ENCODE results near the gene DDAH1.

GRCh38 chr1:85437139-85437538 is 27.8 kb downstream of the DDAH1 start:
- TF ChIP-seq CTCF (IDR thresholded peaks at IDR 0.05; ENCODE audit: low read depth, low read length, poor library complexity, severe bottlenecking), result no peak
- no peak for TF ChIP-seq EZH2phosphoT487 (IDR thresholded peaks at IDR 0.05; ENCODE audit: borderline replicate concordance, low read length)
